Activated T-helper 9 cell treated with anti-CD3 and anti-CD28 coated beads, Interleukin-2, amount 50 U/mL, for 16 hours (primary cell): ENCODE measurements around the gene CELF4.

Experiments used
- DNase-seq: peaks from one replicate; pipeline ENCODE4 v3.0.0-alpha.2; 2020; ENCODE audit warnings: low read depth

The CELF4 gene

GRCh38 chr18:37219257-37219656 is 346.3 kb downstream of the CELF4 start:
- no peak for DNase-seq

- no peak for DNase-seq
Measured at GRCh38 chr18:37218022-37218590, 347.5 kb downstream of the CELF4 start.

GRCh38 chr18:37210781-37211180 is 354.8 kb downstream of the CELF4 start:
- no peak for DNase-seq

GRCh38 chr18:37207343-37207742 is 358.3 kb downstream of the CELF4 start:
- no peak for DNase-seq

GRCh38 chr18:37199741-37200140 is 365.9 kb downstream of the CELF4 start:
- DNase-seq, result no peak
